Parathyroid adenoma (tissue), 2 donors: Measurements from ENCODE around the gene FKBP9.
"Not testable (repeated sequence)": the region's sequence is repeated elsewhere in the genome, so short reads cannot be mapped to it uniquely, and the experiment has no call there.

ENCODE experiments used
- H2AFZ ChIP-seq: fragments of 300-600 bp; sonication (generic); one replicate; pipeline ENCODE4 v1.7.0; 2017; ENCODE audit warnings: antibody characterized with exemption, mild to moderate bottlenecking
- H3K27ac ChIP-seq: fragments of 300-600 bp; sonication (generic); one replicate; pipeline ENCODE4 v1.7.0; 2017
- H3K27me3 ChIP-seq: fragments of 300-600 bp; sonication (generic); one replicate; pipeline ENCODE4 v1.7.0; 2017; ENCODE audit warnings: low read length; ENCODE audit not compliant: control insufficient read depth, insufficient read depth
- H3K36me3 ChIP-seq: fragments of 300-600 bp; sonication (generic); one replicate; pipeline ENCODE4 v1.7.0; 2017; ENCODE audit warnings: low read length; ENCODE audit not compliant: control insufficient read depth, insufficient read depth
- H3K4me1 ChIP-seq: fragments of 300-600 bp; sonication (generic); one replicate; pipeline ENCODE4 v1.7.0; 2017; ENCODE audit warnings: control low read depth
- H3K4me2 ChIP-seq: fragments of 300-600 bp; sonication (generic); one replicate; pipeline ENCODE4 v1.7.0; 2017; ENCODE audit warnings: low read length
- H3K4me3 ChIP-seq: fragments of 300-600 bp; sonication (generic); one replicate; pipeline ENCODE4 v1.7.0; 2017; ENCODE audit warnings: low read depth, low read length
- H3K79me2 ChIP-seq: fragments of 300-600 bp; sonication (generic); one replicate; pipeline ENCODE4 v1.7.0; 2017; ENCODE audit warnings: control low read depth
- H3K9ac ChIP-seq: fragments of 300-600 bp; sonication (generic); one replicate; pipeline ENCODE4 v1.7.0; 2017; ENCODE audit warnings: mild to moderate bottlenecking
- H3K9me3 ChIP-seq: fragments of 300-600 bp; sonication (generic); one replicate; pipeline ENCODE4 v1.7.0; 2017; ENCODE audit warnings: low read length; ENCODE audit not compliant: control insufficient read depth
- TF ChIP-seq, protein P1 (sequence below): fragments of 300-600 bp; sonication (generic); IDR thresholded peaks from one replicate; pipeline ENCODE4 v1.7.0; 2017; ENCODE audit warnings: antibody characterized with exemption, mild to moderate bottlenecking
- donor health status: primary hyperparathyroidism.

FKBP9 gene

GRCh38 chr7:33005690-33006089 lies 48.5 kb downstream of the FKBP9 start:
- H3K4me1 ChIP-seq, H3K27ac ChIP-seq, H3K79me2 ChIP-seq, H3K4me2 ChIP-seq, H2AFZ ChIP-seq, H3K9ac ChIP-seq, H3K9me3 ChIP-seq, H3K27me3 ChIP-seq, H3K36me3 ChIP-seq, H3K4me3 ChIP-seq: not testable (repeated sequence)

DNA sequence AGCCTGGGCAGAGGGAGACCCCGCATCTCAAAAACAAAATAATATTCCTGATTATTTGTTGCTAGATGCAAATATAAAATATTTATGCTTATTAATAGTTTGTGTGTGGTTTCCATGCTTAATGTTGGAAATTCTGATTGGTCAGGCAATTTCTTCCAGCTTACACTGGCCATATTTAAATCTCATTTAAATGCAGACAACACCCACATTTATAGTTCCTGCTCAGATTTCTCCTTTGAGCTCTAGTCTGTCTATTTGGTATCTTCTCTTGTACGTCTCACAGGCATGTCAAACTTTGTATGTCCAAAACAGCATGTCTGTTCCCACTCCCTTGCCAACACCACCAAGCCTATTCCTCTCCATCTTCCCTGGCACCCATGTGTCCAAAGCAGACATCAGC lies 52.5 kb downstream of the FKBP9 start:
- no peaks in the 10 kb centered on the region for H3K36me3 ChIP-seq
- TF ChIP-seq, protein P1, sequence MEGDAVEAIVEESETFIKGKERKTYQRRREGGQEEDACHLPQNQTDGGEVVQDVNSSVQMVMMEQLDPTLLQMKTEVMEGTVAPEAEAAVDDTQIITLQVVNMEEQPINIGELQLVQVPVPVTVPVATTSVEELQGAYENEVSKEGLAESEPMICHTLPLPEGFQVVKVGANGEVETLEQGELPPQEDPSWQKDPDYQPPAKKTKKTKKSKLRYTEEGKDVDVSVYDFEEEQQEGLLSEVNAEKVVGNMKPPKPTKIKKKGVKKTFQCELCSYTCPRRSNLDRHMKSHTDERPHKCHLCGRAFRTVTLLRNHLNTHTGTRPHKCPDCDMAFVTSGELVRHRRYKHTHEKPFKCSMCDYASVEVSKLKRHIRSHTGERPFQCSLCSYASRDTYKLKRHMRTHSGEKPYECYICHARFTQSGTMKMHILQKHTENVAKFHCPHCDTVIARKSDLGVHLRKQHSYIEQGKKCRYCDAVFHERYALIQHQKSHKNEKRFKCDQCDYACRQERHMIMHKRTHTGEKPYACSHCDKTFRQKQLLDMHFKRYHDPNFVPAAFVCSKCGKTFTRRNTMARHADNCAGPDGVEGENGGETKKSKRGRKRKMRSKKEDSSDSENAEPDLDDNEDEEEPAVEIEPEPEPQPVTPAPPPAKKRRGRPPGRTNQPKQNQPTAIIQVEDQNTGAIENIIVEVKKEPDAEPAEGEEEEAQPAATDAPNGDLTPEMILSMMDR: no peak

GRCh38 chr7:33012364-33012763 lies 55.1 kb downstream of the FKBP9 start:
- Histone ChIP-seq H3K4me1 (no peaks in the 10 kb centered on the region), H3K9me3 (no peaks in the 10 kb centered on the region), H3K4me3 (no peak overlapping the region), H3K27ac (no peak overlapping the region), H3K4me2 (no peak overlapping the region), H3K9ac (no peak overlapping the region), H3K27me3 (no peaks in the 10 kb centered on the region), H2AFZ (no peak overlapping the region), H3K79me2 (no peaks in the 10 kb centered on the region), H3K36me3 (no peaks in the 10 kb centered on the region)
- TF ChIP-seq, protein P1: no peak

More for the DNA sequence above, 52.5 kb downstream of the FKBP9 start:
- Histone ChIP-seq H3K4me3 (no peak overlapping the region), H3K79me2 (no peaks in the 10 kb centered on the region), H2AFZ (no peak overlapping the region), H3K27me3 (no peaks in the 10 kb centered on the region), H3K27ac (no peak overlapping the region), H3K4me1 (no peaks in the 10 kb centered on the region), H3K9ac (no peak overlapping the region), H3K4me2 (no peak overlapping the region), H3K9me3 (no peaks in the 10 kb centered on the region)

DNA sequence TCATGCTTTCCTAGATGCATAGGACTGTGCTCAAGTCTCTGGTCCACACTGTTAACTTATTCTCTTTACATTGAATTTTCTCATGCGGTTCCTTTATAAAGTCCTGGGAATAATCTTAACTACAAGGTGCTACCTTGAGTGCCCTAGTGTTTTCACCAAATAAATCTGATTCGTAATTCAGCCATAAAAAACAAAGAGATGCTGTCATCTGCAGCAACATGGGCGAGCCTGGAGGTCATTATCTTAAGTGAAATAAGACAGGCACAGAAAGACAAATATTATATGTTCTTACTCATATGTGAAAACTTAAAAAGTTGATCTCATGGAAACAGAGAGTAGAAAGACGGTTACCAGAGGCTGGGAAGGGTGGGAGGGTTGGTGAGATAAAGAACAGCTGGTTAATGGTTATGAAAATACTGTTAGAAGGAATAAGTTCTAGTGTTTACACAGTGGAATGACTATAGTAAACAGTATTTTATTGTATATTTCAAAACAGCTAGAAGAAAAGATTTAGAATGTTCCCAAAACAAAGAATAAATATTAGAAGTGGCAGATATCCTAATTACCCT lies 67.0 kb downstream of the FKBP9 start:
- no peaks in the 10 kb centered on the region for H3K36me3 ChIP-seq
- H3K4me3 ChIP-seq: no peak overlapping the region
- H3K79me2 ChIP-seq: no peaks in the 10 kb centered on the region
- TF ChIP-seq, protein P1: no peak
- H3K4me1 ChIP-seq: no peaks in the 10 kb centered on the region
- no peak overlapping the region for H3K4me2 ChIP-seq
- H3K27ac ChIP-seq: no peak overlapping the region
- no peak overlapping the region for H3K9ac ChIP-seq
- no peaks in the 10 kb centered on the region for H3K27me3 ChIP-seq
- no peaks in the 10 kb centered on the region for H3K9me3 ChIP-seq
- H2AFZ ChIP-seq: no peak overlapping the region

- Histone ChIP-seq H3K79me2 (no peaks in the 10 kb centered on the region), H3K9ac (no peak overlapping the region), H3K9me3 (no peaks in the 10 kb centered on the region), H3K36me3 (no peaks in the 10 kb centered on the region), H3K4me1 (no peaks in the 10 kb centered on the region), H2AFZ (no peak overlapping the region), H3K4me2 (no peak overlapping the region), H3K4me3 (no peak overlapping the region), H3K27me3 (no peaks in the 10 kb centered on the region), H3K27ac (no peak overlapping the region)
- TF ChIP-seq, protein P1: no peak
These were observed 78.5 kb downstream of the FKBP9 start for GRCh38 chr7:33035776-33036175.
